Naive thymus-derived CD4-positive, alpha-beta T cell (primary cell): ENCODE results near the gene TNIK. TPM values are rescaled to one million over a fixed set of nuclear protein-coding genes. Genes with fewer than 3 reads are reported as not detected.
A peak's percentile ranks its signal among the peaks of the same experiment; 100 is the strongest.

Source experiments
- ATAC-seq: fragments of 150-1000 bp; cut with Tn5 transposase; 2 replicates; pipeline ENCODE4 v1.10.0; 2021; ENCODE audit warnings: mild to moderate bottlenecking, moderate library complexity
- CTCF ChIA-PET: fragments of 350-600 bp; sonication (Branson Sonifier 250); formaldehyde crosslinking; loops from one replicate; lab custom pipeline; 2021; ENCODE audit warnings: antibody characterized with exemption; lab: Charles Lee
- POLR2A ChIA-PET: fragments of 350-600 bp; sonication (Branson Sonifier 250); formaldehyde crosslinking; loops from one replicate; lab custom pipeline; 2021; ENCODE audit warnings: antibody characterized with exemption, inconsistent platforms; lab: Charles Lee
- DNase-seq, 9 donors: peaks; one replicate each; pipeline versions ENCODE4 v3.0.0 to v3.0.0-alpha.2; 2020 to 2022; ENCODE audit warnings: mixed read lengths in 1 of 9
- H3K27ac ChIP-seq: one replicate; pipeline ENCODE4 v1.7.0; 2013; ENCODE audit warnings: mild to moderate bottlenecking, low read depth, low read length, moderate library complexity
- H3K27me3 ChIP-seq, 2 donors: one replicate each; pipeline ENCODE4 v1.7.0; 2013; ENCODE audit warnings: low read length in 2 of 2, mild to moderate bottlenecking in 2 of 2, moderate library complexity in 2 of 2; ENCODE audit not compliant: control insufficient read depth in 2 of 2, insufficient read depth in 2 of 2
- H3K36me3 ChIP-seq, 3 experiments: 1 replicate in 2 of 3; 2 replicates in 1 of 3; pipeline ENCODE4 v1.7.0; 2013; ENCODE audit warnings: low read length in 3 of 3, mild to moderate bottlenecking in 3 of 3, moderate library complexity in 1 of 3; ENCODE audit not compliant: insufficient read depth in 3 of 3, control insufficient read depth in 2 of 3
- H3K4me1 ChIP-seq, 2 donors: one replicate each; pipeline ENCODE4 v1.7.0; 2013; ENCODE audit warnings: low read length in 2 of 2, mild to moderate bottlenecking in 2 of 2, moderate library complexity in 1 of 2; ENCODE audit not compliant: control insufficient read depth in 2 of 2, insufficient read depth in 2 of 2
- H3K4me3 ChIP-seq: 2 replicates; pipeline ENCODE4 v1.7.0; 2013; ENCODE audit warnings: mild to moderate bottlenecking, low read length
- H3K9me3 ChIP-seq, 3 experiments: 1 replicate in 2 of 3; 2 replicates in 1 of 3; pipeline ENCODE4 v1.7.0; 2013; ENCODE audit warnings: low read length in 3 of 3; ENCODE audit not compliant: control insufficient read depth in 2 of 3
- H3K27ac Mint-ChIP-seq, 9 donors: one replicate each; pipeline ENCODE4 v1.8.0; 2020 to 2022; ENCODE audit warnings: mixed read lengths in 9 of 9, mild to moderate bottlenecking in 8 of 9, moderate library complexity in 5 of 9, inconsistent platforms in 2 of 9
- H3K27me3 Mint-ChIP-seq, 5 donors: one replicate each; pipeline ENCODE4 v1.8.0; 2021 to 2022; ENCODE audit warnings: mixed read lengths in 5 of 5, mild to moderate bottlenecking in 1 of 5
- H3K36me3 Mint-ChIP-seq, 5 donors: one replicate each; pipeline ENCODE4 v1.8.0; 2020 to 2022; ENCODE audit warnings: mixed read lengths in 5 of 5, mild to moderate bottlenecking in 3 of 5, inconsistent platforms in 1 of 5
- H3K4me1 Mint-ChIP-seq, 7 donors: one replicate each; pipeline ENCODE4 v1.8.0; 2020 to 2022; ENCODE audit warnings: mixed read lengths in 7 of 7, mild to moderate bottlenecking in 3 of 7, inconsistent platforms in 1 of 7
- H3K4me3 Mint-ChIP-seq, 10 donors: one replicate each; pipeline ENCODE4 v1.8.0; 2020 to 2022; ENCODE audit warnings: mild to moderate bottlenecking in 10 of 10, mixed read lengths in 10 of 10, moderate library complexity in 6 of 10, inconsistent platforms in 2 of 10
- H3K9me3 Mint-ChIP-seq, 11 donors: one replicate each; pipeline ENCODE4 v1.8.0; 2020 to 2022; ENCODE audit warnings: mixed read lengths in 11 of 11, mild to moderate bottlenecking in 4 of 11, inconsistent platforms in 1 of 11, moderate library complexity in 1 of 11
- intact Hi-C, 2 donors: fragments of 100-400 bp; cut with micrococcal nuclease; formaldehyde crosslinking; loops; one replicate each; pipeline ENCODE4 v1.15.1; 2023
- polyA plus RNA-seq, 2 donors: library from polyadenylated mRNA; unstranded; fragments of 300-500 nt; fragmentation: Illumina TruSeq; gene quantifications; one replicate each; pipeline ENCODE4 v1.2.3, GENCODE V29; 2021
- total RNA-seq, 6 experiments: library from RNA in 5 of 6; stranded (reverse) in 5 of 6; gene quantifications; 1 replicate in 5 of 6; 2 replicates in 1 of 6; pipeline ENCODE4 v1.2.3 and lab custom pipeline; 2021 to 2026

The TNIK gene
- total and polyA plus RNA-seq, 7 experiments from 2014 or later, result 20.2 to 74.9 (median 66.3) TPM

GRCh38 chr3:171435143-171435542, 25.1 kb downstream of the TNIK start:
- DNase-seq (no peak), ATAC-seq (no peak)
- Mint-ChIP-seq H3K27ac (peak overlapping the region in 2 of 9 donors; percentile 48 to 54), H3K9me3 (peaks cover 0 to 3% (median 0%) of the 10 kb centered on the region in 11 donors), H3K4me1 (peaks cover 32 to 74% (median 62%) of the 10 kb centered on the region in 7 donors), H3K4me3 (no peak overlapping the region), H3K27me3 (no peaks in the 10 kb centered on the region), H3K36me3 (peaks cover 0 to 23% (median 0%) of the 10 kb centered on the region in 5 donors)
- Histone ChIP-seq H3K4me3 (no peak overlapping the region), H3K36me3 (no peaks in the 10 kb centered on the region), H3K9me3 (no peaks in the 10 kb centered on the region), H3K27me3 (no peaks in the 10 kb centered on the region), H3K27ac (no peak overlapping the region), H3K4me1 (peaks cover 9 to 17% of the 10 kb centered on the region in 2 donors)
- CTCF ChIA-PET, result interaction anchor here (0.6 kb wide), 1 partner anchor 20 kb away, joined by 5 read pairs; no protein-coding TSS in a partner anchor
- intact Hi-C loops, result no loop called here
- POLR2A ChIA-PET, result no interaction called here

GRCh38 chr3:171432548-171432947, 27.7 kb downstream of the TNIK start:
- H3K27me3 Mint-ChIP-seq, result no peaks in the 10 kb centered on the region
- ATAC-seq, result no peak
- no peak overlapping the region for H3K27ac ChIP-seq
- H3K9me3 Mint-ChIP-seq, result peaks cover 0 to 3% (median 0%) of the 10 kb centered on the region in 11 donors
- H3K4me1 ChIP-seq, result peaks cover 11 to 20% of the 10 kb centered on the region in 2 donors
- peaks cover 0 to 16% (median 0%) of the 10 kb centered on the region in 5 donors for H3K36me3 Mint-ChIP-seq
- CTCF ChIA-PET, result no interaction called here
- no peaks in the 10 kb centered on the region for H3K9me3 ChIP-seq
- no peaks in the 10 kb centered on the region for H3K36me3 ChIP-seq
- POLR2A ChIA-PET, result no interaction called here
- H3K4me1 Mint-ChIP-seq, result peaks cover 16 to 54% (median 42%) of the 10 kb centered on the region in 7 donors
- peak overlapping the region in 1 of 9 donors; percentile 8 for H3K27ac Mint-ChIP-seq
- no peaks in the 10 kb centered on the region for H3K27me3 ChIP-seq
- H3K4me3 ChIP-seq, result no peak overlapping the region
- intact Hi-C loops, result no loop called here
- no peak for DNase-seq
- H3K4me3 Mint-ChIP-seq, result no peak overlapping the region

- H3K4me3 Mint-ChIP-seq, result no peak overlapping the region
Measured at GRCh38 chr3:171431550-171431949, 28.7 kb downstream of the TNIK start.

GRCh38 chr3:171430530-171430929, 29.7 kb downstream of the TNIK start:
- Mint-ChIP-seq H3K9me3 (peaks cover 0 to 5% (median 0%) of the 10 kb centered on the region in 11 donors), H3K27ac (no peak overlapping the region), H3K36me3 (peaks cover 0 to 22% (median 0%) of the 10 kb centered on the region in 5 donors), H3K4me3 (no peak overlapping the region), H3K27me3 (no peaks in the 10 kb centered on the region), H3K4me1 (peaks cover 0 to 33% (median 23%) of the 10 kb centered on the region in 7 donors)
- no peak for DNase-seq
- no peaks in the 10 kb centered on the region for H3K27me3 ChIP-seq
- intact Hi-C loops, result no loop called here
- H3K27ac ChIP-seq, result no peak overlapping the region
- POLR2A ChIA-PET, result interaction anchor here (0.9 to 1.2 kb wide), 2 partner anchors 9 to 13 kb away, joined by 3 to 4 read pairs; no protein-coding TSS in a partner anchor
- no peak for ATAC-seq
- no peaks in the 10 kb centered on the region for H3K9me3 ChIP-seq
- H3K4me3 ChIP-seq, result no peak overlapping the region
- CTCF ChIA-PET, result interaction anchor here (0.5 kb wide), 1 partner anchor 86 kb away, joined by 3 read pairs; no protein-coding TSS in a partner anchor
- H3K4me1 ChIP-seq, result peaks cover 0 to 14% of the 10 kb centered on the region in 2 donors
- no peaks in the 10 kb centered on the region for H3K36me3 ChIP-seq

More at GRCh38 chr3:171431550-171431949, 28.7 kb downstream of the TNIK start:
- no peak for ATAC-seq
- no peaks in the 10 kb centered on the region for H3K36me3 ChIP-seq
- no peaks in the 10 kb centered on the region for H3K9me3 ChIP-seq
- H3K36me3 Mint-ChIP-seq, result peaks cover 0 to 18% (median 0%) of the 10 kb centered on the region in 5 donors
- peaks cover 0 to 4% (median 0%) of the 10 kb centered on the region in 11 donors for H3K9me3 Mint-ChIP-seq
- H3K4me1 Mint-ChIP-seq, result peaks cover 6 to 44% (median 33%) of the 10 kb centered on the region in 7 donors
- H3K27ac Mint-ChIP-seq, result peak overlapping the region in 1 of 9 donors; percentile 8
- no peaks in the 10 kb centered on the region for H3K27me3 ChIP-seq
- H3K4me1 ChIP-seq, result peaks cover 2 to 16% of the 10 kb centered on the region in 2 donors
- no peak overlapping the region for H3K4me3 ChIP-seq
- H3K27ac ChIP-seq, result no peak overlapping the region
- intact Hi-C loops, result no loop called here
- DNase-seq, result no peak
- H3K27me3 Mint-ChIP-seq, result no peaks in the 10 kb centered on the region
- ChIA-PET CTCF (no interaction called here), POLR2A (no interaction called here)

GRCh38 chr3:171429635-171430034, 30.6 kb downstream of the TNIK start:
- Histone ChIP-seq H3K4me3 (no peak overlapping the region), H3K4me1 (peaks cover 0 to 11% of the 10 kb centered on the region in 2 donors), H3K27me3 (no peaks in the 10 kb centered on the region), H3K27ac (no peak overlapping the region), H3K36me3 (no peaks in the 10 kb centered on the region), H3K9me3 (no peaks in the 10 kb centered on the region)
- intact Hi-C loops, result no loop called here
- CTCF ChIA-PET, result no interaction called here
- no peak overlapping the region for H3K27ac Mint-ChIP-seq
- no peak overlapping the region for H3K4me3 Mint-ChIP-seq
- peaks cover 0 to 25% (median 18%) of the 10 kb centered on the region in 7 donors for H3K4me1 Mint-ChIP-seq
- no peaks in the 10 kb centered on the region for H3K27me3 Mint-ChIP-seq
- peaks cover 0 to 18% (median 0%) of the 10 kb centered on the region in 5 donors for H3K36me3 Mint-ChIP-seq
- POLR2A ChIA-PET, result no interaction called here
- ATAC-seq (no peak), DNase-seq (no peak)
- peaks cover 0 to 4% (median 0%) of the 10 kb centered on the region in 11 donors for H3K9me3 Mint-ChIP-seq

- Mint-ChIP-seq H3K36me3 (peaks cover 0 to 25% (median 3%) of the 10 kb centered on the region in 5 donors), H3K9me3 (peaks cover 0 to 9% (median 3%) of the 10 kb centered on the region in 11 donors), H3K4me1 (peaks cover 0 to 28% (median 25%) of the 10 kb centered on the region in 7 donors), H3K27me3 (no peaks in the 10 kb centered on the region), H3K4me3 (no peak overlapping the region), H3K27ac (no peak overlapping the region)
- H3K36me3 ChIP-seq, result no peaks in the 10 kb centered on the region
- POLR2A ChIA-PET, result interaction anchor here (0.6 kb wide), 2 partner anchors 38 to 198 kb away, joined by 3 to 5 read pairs; no protein-coding TSS in a partner anchor
- no peak overlapping the region for H3K27ac ChIP-seq
- H3K4me3 ChIP-seq, result no peak overlapping the region
- H3K27me3 ChIP-seq, result no peaks in the 10 kb centered on the region
- H3K4me1 ChIP-seq, result peaks cover 0 to 11% of the 10 kb centered on the region in 2 donors
- no peaks in the 10 kb centered on the region for H3K9me3 ChIP-seq
- intact Hi-C loops, result no loop called here
- ATAC-seq (no peak), DNase-seq (no peak)
- CTCF ChIA-PET, result interaction anchor here (0.6 kb wide), 1 partner anchor 11 kb away, joined by 3 read pairs; no protein-coding TSS in a partner anchor
Measured at GRCh38 chr3:171428892-171429291, 31.3 kb downstream of the TNIK start.
